ENCODE results near the gene MAPK12.
A peak's percentile ranks its signal among the peaks of the same experiment; 100 is the strongest.

Gene MAPK12

DNA sequence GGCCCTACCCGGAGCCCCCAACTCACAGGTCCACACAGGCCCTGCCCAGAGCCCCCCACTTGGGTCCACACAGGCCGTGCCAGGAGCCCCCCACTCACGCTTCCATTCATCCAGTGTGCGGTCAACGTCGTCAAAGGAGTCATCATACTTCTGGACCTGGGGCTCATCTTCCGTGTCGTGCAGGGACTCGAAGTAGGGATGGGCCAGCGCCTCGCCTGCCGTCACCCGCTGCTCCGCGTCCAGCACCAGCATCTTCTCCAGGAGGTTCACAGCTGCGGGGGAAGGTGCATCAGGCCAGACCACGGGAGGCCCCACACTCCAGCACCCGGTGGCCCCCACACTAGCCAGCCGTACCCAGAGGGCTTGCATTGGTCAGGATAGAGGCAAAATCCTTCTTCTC lies 6.4 kb downstream of the MAPK12 start:
- Histone ChIP-seq H3K4me1 (peaks cover 4% of the 10 kb centered on the region), H2AFZ (no peak overlapping the region), H3K36me3 (ENCODE audit: control insufficient read depth, insufficient read depth, low read length) (no peaks in the 10 kb centered on the region), H3K27me3 (ENCODE audit: control insufficient read depth, insufficient read depth, low read length) (no peaks in the 10 kb centered on the region), H3K79me2 (no peaks in the 10 kb centered on the region), H3K4me3 (ENCODE audit: low read depth, low read length) (no peak overlapping the region), H3K4me2 (ENCODE audit: low read length) (no peak overlapping the region), H3K9me3 (ENCODE audit: control insufficient read depth, low read length) (no peaks in the 10 kb centered on the region), H3K27ac (no peak overlapping the region), H3K9ac (no peak overlapping the region)
- TF ChIP-seq CTCF (IDR thresholded peaks at IDR 0.05), result no peak

DNA sequence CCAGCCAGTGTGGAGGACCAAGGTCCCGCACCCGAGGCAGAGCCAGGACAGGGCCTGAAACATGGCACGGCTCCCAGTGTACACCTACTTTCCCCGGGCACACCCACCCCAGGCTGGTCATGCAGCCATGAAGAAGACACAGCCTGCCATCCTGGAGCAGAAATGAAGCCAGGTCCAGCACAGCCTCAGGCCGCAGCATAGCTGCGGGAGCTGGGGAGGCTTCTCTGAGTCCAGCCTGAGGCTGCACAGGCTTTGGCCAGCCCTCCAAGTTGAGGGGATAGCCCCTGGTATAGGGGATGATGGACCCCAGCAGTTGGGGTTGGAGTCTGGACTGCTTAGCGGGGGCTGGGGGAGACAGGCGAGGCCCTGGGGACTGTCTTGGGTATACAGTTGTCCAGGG lies 7.5 kb downstream of the MAPK12 start:
- no peak overlapping the region for H2AFZ ChIP-seq
- no peaks in the 10 kb centered on the region for H3K36me3 ChIP-seq (ENCODE audit: control insufficient read depth, insufficient read depth, low read length)
- H3K4me1 ChIP-seq, result peaks cover 4% of the 10 kb centered on the region
- no peak overlapping the region for H3K4me3 ChIP-seq (ENCODE audit: low read depth, low read length)
- no peak overlapping the region for H3K27ac ChIP-seq
- H3K9me3 ChIP-seq (ENCODE audit: control insufficient read depth, low read length), result no peaks in the 10 kb centered on the region
- no peaks in the 10 kb centered on the region for H3K27me3 ChIP-seq (ENCODE audit: control insufficient read depth, insufficient read depth, low read length)
- no peak overlapping the region for H3K4me2 ChIP-seq (ENCODE audit: low read length)
- TF ChIP-seq CTCF (IDR thresholded peaks at IDR 0.05), result no peak
- no peaks in the 10 kb centered on the region for H3K79me2 ChIP-seq
- H3K9ac ChIP-seq, result no peak overlapping the region

- H3K79me2 ChIP-seq, result no peaks in the 10 kb centered on the region
- no peak overlapping the region for H3K9ac ChIP-seq
- no peaks in the 10 kb centered on the region for H3K36me3 ChIP-seq (ENCODE audit: control insufficient read depth, insufficient read depth, low read length)
- no peak overlapping the region for H3K27ac ChIP-seq
- H3K9me3 ChIP-seq (ENCODE audit: control insufficient read depth, low read length), result no peaks in the 10 kb centered on the region
- H3K4me2 ChIP-seq (ENCODE audit: low read length), result no peak overlapping the region
- H3K27me3 ChIP-seq (ENCODE audit: control insufficient read depth, insufficient read depth, low read length), result no peaks in the 10 kb centered on the region
- no peak overlapping the region for H2AFZ ChIP-seq
- peaks cover 4% of the 10 kb centered on the region for H3K4me1 ChIP-seq
- no peak overlapping the region for H3K4me3 ChIP-seq (ENCODE audit: low read depth, low read length)
- no peak for TF ChIP-seq CTCF (IDR thresholded peaks at IDR 0.05)
Observed at GRCh38 chr22:50253046-50253915, 8.2 kb downstream of the MAPK12 start.

DNA sequence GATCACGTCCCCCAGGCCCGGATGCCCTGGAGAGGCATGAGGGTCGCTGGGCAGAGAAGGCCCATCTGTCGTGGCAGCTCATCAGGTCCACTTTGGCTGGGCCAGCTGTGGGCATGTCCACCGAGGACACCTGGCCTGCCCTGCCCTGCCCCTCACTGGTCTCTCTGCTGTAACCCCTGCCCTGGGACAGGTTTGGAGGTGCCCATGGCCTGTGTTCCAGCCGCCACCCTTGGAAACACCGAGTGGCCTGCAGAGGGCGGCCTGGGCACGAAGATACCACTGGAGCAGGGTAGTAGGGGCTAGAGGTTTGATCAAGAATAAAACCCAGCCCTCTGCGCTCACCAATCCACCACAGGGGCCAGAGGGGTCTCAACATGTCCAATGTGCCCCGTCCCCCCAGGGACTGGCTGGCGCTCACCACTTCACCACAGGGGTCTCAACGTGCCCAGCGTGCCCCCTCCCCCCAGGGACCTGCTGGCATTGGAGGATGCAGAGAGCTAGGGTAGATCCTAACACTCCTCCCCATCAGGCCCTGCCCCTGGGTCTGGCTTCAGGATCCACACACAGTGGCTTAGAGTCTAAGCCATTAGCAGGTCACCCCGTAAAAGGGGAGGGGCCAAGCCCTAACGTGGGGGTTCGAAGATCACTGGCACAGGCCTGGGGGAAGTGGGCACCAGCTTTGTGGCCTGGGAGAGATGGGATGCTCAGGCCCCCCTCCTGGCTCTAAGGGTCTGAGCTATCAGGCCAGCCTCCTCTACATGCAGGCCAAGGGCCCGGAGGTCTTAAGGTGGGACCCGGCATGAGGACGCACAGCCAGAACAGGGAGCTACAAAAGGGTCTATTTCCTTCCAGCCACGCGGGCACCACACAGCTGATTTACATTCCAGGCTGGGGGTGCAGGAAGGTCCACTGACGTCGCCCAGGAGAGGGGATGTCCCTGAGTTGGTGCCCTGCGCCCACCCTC lies 9.1 kb downstream of the MAPK12 start:
- peaks cover 4% of the 10 kb centered on the region for H3K4me1 ChIP-seq
- peak overlapping the region; percentile 32 for H3K27ac ChIP-seq
- H3K4me2 ChIP-seq (ENCODE audit: low read length), result no peak overlapping the region
- H2AFZ ChIP-seq, result no peak overlapping the region
- TF ChIP-seq CTCF (IDR thresholded peaks at IDR 0.05), result peak; percentile 57
- no peak overlapping the region for H3K4me3 ChIP-seq (ENCODE audit: low read depth, low read length)
- H3K36me3 ChIP-seq (ENCODE audit: control insufficient read depth, insufficient read depth, low read length), result no peaks in the 10 kb centered on the region
- H3K79me2 ChIP-seq, result no peaks in the 10 kb centered on the region
- H3K9ac ChIP-seq, result no peak overlapping the region
- H3K27me3 ChIP-seq (ENCODE audit: control insufficient read depth, insufficient read depth, low read length), result no peaks in the 10 kb centered on the region
- no peaks in the 10 kb centered on the region for H3K9me3 ChIP-seq (ENCODE audit: control insufficient read depth, low read length)
